Fibroblast of gingiva (primary cell): Measurements from ENCODE around the gene FAM43A.
A peak's percentile ranks its signal among the peaks of the same experiment; 100 is the strongest.

Experiments
- DNase-seq: peaks from one replicate; pipeline ENCODE4 v3.0.0-alpha.2; 2011; ENCODE audit warnings: low read depth

The FAM43A gene

DNA sequence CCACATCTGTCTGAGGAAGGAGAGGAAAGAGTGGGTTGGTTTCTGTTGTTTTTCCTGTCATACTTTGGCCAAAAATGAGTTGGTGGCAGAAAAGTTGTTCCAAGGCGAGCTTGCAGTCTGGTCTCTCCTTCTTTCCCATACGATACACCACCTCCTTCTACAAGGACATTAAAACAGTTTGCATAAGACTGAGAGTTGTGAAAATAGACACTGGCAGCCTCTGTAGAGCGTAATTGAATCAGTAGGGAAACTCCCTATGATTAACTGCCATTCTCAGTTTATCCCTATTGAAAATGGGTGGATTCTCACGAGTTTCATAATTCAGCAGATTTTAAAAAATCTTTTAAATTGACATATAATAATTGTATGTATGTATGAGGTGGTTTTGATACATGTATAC is 10.0 kb upstream of the FAM43A start:
- DNase-seq = no peak

DNA sequence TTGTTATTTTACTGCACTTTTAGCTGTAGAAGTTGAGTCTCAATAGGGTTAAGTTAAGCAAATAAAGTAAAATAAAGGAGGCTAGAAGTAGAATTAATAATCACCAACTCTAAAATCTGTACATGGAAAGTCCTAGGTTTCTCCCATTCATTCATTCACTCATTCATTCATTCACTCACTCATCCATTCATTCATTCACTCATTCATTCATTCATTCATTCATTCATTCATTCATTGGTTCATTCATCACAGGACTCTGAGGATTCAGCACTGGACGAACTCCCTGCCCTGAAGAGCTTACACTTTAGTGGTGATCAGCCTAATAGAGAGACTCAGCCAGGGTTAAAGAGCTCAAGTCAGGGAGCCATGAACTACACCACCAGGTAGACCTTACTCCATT is 9.2 kb upstream of the FAM43A start:
- no peak for DNase-seq

DNA sequence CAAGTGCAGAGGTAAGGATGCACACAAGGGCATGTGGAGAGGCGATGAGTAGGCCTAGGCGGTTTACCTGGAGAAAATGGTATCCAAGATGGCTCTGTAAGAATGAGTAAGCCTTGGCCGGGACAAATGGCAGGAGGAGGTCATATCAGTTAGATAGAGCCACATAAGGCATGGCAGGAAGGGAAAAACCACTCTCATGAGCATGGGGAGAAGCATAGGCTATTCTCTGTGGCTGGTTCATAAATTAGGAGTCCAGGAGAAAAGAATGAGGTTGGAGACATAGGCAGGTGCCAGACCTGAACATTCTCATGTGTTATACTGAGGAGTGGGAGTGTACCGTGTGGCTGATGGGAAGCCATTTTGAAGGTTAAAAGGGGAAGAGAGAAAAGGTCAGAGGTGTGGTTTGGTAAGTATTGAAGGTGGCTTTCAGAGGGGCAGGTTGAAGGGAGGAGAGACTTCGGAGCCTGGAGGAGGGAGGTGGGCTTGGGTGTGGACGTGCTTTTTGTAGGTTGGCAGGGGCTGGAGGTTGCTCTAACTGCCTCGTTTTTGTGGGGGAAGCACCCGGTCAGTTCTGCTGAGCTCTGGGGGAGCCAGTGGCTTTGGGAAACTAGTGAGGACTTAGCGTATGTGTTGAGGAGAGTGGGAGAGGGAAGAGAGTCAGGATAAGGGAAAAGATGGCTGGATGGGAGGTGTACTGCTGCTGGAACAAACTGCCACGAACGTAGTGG is 4.6 kb upstream of the FAM43A start:
- no peak for DNase-seq

DNA sequence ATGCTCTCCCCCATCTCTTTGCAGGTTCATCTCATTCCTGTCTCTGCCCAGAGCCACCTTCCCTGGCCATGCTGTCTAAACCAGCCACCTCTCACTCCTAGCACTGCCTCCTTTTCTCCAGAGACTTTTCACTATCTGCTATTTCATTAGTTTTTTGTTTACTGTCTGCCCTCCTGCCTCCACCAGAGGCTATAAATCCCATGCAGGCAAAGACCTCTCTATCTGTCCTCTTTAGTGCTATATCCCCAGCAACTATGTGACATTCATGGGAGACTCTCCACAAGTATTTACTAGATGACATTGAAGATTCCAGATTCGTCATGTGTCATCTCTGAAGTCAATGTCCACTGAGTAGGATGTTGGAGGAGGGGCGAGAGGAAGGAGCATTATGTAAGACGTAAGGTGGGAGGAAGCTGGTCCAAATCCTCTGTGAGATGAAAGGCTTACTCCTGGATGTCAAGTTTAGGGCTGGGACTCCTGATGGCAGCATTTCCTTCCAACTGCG is 3.4 kb upstream of the FAM43A start:
- no peak for DNase-seq

DNA sequence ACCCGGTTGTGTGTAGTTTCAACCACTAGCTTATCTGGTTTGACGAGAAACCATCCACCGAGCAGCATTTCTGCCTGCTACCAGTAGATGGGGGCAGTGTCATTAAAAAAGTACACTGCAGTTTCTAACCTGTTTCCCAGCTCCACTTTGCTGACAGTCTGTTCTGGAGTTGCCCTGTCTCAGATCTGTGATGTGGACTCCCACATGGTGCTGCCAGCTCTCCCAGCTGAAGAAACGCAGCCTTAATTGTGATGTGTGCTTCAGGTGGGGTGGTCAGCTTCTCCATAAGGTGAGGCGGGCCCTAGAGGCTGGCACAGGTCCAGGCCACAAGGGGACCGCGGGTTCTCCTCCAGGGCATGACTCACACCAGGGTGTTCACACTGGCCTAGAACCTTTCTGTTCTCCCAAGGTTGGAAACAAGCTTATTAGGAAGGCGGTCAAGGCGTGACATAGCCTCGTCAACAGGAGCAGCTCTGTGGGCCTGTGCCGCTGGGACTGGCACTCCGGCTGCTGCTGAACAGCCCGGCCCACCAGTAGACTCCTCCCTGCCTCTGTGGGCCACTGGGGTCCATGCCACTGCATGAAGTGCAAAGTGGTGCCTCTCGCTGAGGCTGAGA is 2.9 kb upstream of the FAM43A start:
- DNase-seq = peak; percentile 76

DNA sequence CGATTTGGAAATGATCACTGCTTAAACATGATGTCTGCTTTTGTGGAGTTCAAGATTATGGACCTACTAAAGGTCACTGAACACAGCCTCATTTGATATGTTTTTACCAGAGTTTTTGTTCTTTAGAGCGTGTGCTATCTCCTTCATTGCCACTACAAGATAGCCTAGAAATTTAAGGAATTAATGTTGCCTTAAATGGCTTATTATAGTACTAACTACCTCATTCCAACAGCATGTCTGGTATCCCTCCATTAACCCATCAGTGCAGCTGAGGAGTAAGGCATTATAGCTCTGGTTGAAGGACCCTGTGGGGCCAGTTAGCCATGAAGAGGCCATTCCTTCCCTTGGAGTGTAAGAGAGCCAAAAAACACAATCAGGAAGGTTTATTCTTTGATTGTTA is 2.3 kb upstream of the FAM43A start:
- DNase-seq = no peak

DNA sequence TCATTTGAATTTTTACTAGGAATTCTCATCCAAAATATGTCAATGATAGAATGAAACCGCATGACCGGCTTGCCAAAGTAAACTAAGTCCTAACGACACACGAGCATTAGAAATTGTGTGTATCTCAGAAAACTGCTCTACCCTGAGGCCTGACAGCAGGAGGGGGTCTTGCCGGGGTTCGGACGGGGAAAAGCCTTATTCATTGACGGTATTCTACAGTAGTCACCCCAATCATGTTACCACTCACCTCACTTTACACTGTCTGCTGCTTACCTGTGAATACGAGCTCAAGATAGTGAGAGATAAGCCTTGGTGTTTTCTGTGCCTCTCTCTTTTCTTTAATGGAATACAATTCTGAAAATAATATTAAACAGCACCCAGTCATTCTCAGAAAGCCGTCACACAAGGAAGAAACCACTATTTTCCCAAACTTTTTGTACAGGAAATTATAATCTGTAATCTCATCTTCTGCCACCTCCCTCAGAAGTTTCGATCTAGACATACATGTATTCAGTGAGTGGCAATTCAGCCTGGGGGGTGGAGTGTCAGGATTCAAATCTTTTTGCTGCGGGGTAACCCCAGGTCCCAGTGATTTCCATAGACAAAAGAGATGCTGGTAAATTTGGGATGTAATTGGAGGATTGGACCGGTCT is 492 bp upstream of the FAM43A start:
- no peak for DNase-seq

DNA sequence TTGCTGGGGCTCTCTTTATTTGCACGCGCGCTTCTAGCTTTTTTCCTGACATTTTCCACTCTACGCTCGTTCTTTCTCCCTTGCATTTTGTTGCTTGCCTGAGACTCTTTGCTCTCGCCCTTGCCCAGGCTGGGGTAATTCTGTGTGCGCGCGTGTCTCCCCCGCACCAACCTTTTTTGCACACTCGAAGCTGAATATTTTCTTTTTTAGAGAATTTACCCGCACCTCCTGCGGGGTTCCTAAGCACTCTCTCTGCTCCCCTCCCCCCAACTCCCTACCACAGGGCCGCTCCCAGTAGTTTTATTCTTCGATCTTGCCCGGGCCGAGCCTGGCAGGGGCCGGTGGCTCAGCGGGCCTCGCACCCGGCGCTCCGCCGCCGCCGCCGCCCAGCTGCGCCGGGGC is 732 bp downstream of the FAM43A start:
- no peak for DNase-seq

DNA sequence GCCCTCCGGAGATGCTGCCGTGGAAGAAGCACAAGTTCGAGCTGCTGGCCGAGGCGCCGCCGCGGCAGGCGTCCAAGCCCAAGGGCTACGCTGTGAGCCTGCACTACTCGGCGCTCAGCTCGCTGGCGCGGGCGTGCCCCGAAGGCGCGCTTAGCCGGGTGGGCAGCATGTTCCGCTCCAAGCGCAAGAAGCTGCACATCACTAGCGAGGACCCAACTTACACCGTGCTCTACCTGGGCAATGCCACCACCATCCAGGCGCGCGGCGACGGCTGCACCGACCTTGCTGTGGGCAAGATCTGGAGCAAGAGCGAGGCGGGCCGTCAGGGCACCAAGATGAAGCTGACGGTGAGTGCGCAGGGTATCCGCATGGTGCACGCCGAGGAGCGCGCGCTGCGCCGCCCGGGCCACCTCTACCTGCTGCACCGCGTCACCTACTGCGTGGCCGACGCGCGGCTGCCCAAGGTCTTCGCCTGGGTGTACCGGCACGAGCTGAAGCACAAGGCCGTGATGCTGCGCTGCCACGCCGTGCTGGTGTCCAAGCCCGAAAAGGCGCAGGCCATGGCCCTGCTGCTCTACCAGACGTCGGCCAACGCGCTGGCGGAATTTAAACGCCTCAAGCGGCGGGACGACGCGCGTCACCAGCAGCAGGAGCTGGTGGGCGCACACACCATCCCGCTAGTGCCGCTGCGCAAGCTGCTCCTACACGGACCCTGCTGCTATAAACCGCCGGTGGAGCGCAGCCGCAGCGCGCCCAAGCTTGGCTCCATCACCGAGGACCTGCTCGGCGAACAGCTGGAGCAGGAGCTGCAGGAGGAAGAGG is 1.3 kb downstream of the FAM43A start:
- peak; percentile 53 for DNase-seq

DNA sequence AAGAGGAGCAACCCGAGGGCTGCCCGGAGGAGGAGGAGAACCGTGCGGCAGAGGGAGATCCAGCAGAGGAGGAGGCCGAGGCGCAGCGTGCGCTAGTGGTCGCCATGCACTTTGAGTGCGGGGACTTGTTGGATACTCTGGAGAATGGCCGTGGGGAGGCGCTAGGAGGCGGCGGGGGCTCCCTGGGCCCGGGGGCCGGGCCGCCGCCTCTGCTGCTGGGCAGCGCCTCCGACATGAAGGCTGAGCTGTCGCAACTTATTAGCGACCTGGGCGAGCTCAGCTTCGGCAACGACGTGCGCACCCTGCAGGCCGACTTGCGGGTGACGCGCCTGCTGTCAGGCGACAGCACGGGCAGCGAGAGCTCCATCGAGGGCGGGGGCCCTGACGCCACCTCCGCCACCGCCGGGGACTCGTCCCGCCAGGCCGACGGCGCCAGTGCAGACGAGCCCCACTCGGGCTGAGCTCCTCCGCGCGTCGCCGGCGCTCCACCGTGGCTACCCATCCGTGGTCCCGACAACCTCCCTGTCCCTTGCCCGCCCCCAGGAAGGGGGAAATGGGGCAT is 2.0 kb downstream of the FAM43A start:
- DNase-seq = peak; percentile 76

DNA sequence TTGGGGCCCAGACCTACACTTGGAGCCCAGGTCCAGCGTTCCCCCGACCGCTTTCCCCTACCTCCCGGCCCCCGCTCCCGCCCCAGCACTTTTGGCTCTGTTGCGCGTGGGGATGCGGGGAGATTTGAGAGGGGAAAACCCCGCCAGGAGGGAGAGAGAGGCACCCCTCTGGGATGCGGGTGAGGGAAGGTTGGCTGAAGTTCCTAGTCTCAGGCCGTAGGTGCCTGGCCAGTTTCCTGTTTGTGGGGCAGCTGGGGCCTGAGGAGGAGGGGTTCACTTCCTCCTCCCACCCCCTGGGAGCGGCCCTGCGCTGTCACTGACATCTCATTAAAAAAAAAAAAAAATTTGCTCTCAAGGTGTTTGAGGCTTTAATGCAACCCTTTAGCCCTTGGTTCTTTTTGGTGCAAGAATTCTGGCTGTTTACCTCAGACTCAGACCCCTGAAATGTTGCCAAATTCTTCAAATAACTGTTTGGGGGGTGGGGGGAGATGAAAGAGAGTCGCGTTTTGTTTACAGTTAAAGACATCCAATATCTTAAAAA is 2.6 kb downstream of the FAM43A start:
- peak; percentile 45 for DNase-seq

DNA sequence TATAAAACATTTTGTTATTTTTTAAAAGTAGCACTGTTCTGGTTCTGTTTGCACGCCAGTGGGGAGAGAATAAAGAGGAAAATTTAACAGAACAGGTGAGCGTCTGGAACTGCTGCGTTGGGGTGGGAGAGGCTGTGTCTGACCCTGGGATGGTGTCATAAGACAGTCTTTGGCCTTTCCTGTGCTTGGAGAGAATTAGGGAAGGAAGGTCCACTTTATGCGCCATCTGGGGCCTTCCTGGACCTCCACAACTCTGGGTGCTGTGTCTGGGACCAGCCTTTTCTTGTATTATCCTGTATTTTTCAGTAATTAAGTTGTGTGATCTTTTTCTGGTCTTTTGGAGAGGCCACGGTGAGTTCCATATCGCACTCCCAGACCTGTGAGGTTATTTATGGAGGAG is 3.3 kb downstream of the FAM43A start:
- no peak for DNase-seq

DNA sequence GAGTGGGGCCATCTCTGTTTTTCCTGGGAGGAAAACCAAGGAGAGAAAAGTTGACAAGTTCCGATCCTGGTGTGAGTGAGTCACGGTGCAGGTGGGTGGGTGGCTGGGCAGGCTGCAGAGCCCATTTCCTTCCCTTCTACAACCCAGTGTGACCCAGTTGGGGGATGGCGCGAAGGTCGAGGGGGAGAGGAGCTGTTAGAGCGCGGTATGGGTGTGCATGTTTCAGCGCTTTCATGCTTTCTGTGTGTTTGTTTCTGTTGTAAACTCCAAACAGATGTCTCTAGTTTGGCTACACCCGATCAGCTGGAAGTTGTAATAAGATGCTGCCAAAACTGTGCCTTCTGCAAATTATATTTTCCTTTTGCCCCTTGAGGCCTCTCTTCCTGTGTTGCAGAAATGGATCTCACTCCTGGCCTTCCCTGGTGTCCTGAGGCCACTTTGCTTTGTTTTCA is 3.8 kb downstream of the FAM43A start:
- DNase-seq = peak; percentile 97

DNA sequence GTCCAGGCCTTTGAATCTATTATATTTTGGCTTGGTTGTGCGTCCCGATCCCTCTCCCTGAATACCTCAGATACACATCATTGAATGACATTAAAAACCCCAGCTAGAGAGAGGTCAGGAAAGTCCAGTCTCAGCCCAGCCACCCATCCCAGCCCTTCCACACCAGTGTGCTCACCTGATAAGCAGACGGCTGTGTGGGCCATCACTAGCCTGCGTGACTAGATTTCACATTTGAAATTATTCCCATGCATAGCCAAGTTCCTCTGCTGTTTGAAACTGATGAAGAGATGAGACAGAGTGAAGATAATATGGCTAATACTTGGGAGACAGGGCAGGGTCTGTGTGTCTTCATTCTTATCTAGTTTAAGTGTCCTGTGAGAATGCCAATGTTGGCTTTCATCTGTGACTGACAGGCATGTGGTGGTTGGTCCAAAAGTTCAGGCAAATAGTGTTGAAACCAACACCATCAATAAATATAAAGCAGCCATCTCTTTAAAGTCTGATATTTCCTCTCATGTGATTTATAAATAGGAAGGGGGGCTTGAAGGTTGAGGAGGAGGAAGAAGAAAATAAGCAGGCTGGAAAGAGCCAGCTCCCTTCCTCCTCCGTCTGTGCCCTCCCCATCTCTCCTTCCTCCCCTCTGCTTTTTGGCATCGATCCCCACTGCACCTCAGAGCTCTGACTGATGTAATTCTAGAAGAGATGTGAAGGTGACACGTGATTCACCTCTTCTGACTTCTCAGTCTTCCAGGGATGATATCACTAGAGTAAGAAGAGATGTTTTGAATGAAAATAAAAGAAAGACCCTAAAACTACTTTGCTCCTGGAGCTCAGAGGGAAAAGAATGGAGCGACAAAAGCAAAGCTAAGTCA is 5.1 kb downstream of the FAM43A start:
- no peak for DNase-seq

DNA sequence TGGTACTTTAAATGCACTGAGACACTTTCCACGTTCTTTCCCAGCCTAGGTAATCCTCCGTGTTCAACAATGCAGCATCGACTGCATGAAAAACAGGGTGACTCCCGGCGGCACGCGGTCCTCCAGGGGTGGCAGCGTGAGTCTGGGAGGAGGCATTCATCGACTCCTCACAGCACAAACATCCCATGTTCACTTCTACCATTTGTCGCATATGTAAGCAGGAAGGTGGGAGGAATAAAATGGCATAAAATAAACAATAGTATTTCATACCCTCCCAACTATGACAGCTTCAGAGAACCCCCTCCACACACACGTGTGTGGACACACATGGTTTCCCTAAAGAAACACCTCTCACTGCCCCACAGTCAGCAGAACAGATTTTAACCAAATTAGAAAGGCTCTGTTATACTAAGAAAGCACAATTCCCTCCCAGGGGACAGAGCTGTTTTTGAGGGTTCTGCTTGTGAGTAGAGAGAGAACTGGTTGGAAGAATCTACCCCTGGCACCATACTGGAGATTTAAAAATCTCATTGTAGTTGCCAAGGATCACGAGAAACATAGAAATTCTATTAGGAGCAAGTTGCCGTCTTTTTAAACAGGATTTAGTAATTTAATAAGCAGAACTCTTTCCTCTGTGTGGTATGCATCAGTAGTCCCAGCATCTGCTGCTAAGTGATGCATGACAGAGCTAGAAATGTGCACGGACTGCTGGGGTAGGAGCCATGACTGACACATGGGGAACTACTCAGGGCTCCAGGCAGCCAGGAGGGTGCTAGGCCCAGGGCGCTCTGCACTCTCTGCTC is 6.0 kb downstream of the FAM43A start:
- DNase-seq = peak; percentile 82

DNA sequence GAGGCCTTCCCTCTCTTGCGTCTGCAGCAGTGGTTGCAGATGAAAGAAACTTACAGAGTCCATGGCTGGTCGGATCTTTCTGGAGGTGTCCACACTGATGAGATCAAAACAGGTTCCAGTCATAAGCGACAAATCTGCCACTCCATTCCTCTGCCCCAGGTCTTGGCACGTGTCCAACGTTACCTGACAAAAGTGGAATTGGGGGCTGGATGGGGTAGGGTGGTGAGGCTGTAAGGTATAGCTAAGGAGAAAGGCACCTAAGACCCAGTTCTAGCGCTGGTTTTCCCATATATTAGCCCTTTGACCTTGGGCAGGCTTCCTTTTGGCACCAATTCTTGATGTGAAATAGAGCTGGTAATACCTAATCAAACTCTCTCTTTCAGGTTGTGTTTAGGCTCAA is 11.0 kb downstream of the FAM43A start:
- no peak for DNase-seq

DNA sequence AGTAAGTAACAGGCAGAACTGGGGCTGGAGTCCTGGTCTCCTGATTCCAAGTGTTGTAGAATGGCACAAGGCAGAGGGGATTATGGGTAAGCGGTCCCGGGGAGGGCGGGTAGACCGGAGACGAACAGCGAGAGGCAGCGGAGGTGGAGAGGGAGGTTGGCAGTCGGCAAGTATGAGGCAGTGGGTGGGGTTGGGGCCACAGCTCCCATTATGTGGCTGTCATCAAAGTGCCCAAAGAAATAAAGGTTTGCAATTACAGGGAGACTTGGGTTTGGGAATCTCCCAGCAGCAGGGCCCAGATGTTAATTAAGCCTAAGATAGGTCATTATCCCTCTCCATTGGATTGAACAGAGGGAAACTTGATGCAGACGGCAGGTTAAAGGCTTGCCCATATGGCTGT is 16.9 kb downstream of the FAM43A start:
- DNase-seq = no peak

DNA sequence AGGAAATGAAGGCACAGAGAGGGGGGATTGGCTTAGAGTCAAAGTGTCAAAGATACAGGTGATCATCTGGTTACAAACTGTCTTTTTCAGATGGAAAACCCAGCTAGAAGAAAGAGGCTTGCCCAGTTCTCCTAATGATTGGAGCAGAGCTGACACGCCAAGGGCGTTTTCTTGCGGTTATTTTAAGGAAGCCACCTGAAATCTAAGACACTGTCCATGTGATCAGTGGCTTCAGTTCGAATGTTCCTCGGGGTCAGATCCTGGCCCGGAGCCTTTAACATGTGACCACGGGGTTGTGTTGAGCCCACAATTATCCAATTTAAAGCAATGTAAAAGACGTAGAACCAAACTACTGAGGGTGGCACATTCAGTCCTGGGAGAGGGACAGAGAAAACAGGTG is 19.5 kb downstream of the FAM43A start:
- no peak for DNase-seq

DNA sequence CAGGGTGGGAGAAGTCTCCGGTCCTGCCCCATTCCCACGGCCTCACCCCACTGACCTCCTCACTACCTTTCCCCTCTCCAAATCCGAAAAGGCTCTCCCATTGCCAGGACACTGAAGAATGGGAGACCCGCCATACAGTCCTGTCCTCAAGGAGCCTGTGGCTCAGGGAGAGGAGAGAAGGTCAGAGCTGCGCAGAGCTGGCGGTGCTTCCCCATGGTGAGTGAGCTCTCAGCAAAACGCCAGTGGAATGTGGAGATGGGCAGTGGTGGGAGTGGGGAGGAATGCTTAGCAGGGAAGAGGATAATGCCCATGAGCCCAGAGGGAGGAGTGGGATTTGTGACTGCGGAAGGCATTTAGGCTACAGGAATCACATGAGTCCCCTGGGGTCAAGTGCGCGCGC is 20.1 kb downstream of the FAM43A start:
- DNase-seq = no peak

DNA sequence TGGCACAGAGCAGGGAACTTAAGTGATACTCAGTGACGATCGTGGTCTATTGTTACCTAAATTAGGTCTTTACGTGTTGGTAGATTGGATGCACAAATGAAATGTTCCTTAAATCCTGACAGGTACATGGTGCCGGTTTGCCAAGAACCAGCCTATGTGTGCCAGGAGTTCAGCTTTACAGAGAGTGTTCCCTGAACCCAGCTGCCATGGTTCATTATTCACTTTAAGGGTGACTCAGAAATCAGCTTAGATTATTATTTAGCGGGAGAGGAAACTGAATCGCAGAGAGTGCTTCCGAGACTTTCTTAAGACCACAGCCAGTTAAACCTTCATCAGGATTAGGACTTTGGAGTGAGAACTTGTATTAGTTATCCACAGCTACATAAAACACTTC is 21.5 kb downstream of the FAM43A start:
- DNase-seq = no peak
